Ramos (cell line): ENCODE measurements around the gene PCBP3.
"Not testable (repeated sequence)": the region's sequence is repeated elsewhere in the genome, so short reads cannot be mapped to it uniquely, and the experiment has no call there.

Experiments used
- in situ Hi-C: fragments of 300-500 bp; cut with MboI; formaldehyde crosslinking; loops from one replicate; pipeline ENCODE4 v1.14.3; 2022; ENCODE audit warnings: low sequenced_read_pairs; ENCODE audit not compliant: unreplicated experiment

PCBP3 gene

DNA sequence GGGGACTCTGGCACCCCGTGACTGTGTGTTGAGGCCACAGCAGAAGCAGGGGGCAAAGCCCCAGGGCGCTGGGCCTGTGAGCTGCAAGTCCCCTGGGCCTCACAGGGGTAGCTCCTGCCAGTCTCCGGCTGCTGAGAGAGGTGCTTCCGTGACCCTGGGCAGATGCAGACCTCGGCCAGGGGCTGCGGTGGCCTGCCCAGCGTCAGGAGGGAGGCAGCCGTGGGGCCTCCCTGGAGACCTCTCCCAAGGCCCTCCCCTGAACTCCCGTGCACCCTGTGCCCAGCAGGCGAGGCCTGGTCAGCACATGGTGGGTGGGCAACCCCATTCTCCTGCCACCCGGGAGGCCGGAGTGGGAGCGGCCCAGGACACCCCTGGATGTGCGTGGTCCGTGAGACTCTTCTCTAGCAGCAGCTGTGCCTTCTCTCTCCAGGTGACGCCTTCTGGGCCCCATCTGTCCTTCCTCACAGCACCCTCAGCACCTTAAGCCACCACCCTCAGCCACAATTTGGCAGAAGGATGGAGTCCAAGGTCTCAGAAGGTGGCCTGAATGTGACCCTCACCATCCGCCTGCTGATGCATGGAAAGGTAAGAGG, 252.3 kb downstream of the PCBP3 start:
- in situ Hi-C loops = no loop called here

DNA sequence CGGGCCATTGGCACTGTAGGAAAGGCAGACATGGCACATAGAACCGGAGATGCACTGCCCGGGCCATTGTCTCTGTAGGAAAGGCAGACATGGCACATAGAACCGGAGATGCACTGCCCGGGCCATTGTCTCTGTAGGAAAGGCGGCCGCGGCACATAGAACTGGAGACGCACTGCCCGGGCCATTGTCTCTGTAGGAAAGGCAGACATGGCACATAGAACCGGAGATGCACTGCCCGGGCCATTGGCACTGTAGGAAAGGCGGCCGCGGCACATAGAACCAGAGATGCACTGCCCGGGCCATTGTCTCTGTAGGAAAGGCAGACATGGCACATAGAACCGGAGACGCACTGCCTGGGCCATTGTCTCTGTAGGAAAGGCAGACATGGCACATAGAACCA, 252.9 kb downstream of the PCBP3 start:
- in situ Hi-C loops = not testable (repeated sequence)

DNA sequence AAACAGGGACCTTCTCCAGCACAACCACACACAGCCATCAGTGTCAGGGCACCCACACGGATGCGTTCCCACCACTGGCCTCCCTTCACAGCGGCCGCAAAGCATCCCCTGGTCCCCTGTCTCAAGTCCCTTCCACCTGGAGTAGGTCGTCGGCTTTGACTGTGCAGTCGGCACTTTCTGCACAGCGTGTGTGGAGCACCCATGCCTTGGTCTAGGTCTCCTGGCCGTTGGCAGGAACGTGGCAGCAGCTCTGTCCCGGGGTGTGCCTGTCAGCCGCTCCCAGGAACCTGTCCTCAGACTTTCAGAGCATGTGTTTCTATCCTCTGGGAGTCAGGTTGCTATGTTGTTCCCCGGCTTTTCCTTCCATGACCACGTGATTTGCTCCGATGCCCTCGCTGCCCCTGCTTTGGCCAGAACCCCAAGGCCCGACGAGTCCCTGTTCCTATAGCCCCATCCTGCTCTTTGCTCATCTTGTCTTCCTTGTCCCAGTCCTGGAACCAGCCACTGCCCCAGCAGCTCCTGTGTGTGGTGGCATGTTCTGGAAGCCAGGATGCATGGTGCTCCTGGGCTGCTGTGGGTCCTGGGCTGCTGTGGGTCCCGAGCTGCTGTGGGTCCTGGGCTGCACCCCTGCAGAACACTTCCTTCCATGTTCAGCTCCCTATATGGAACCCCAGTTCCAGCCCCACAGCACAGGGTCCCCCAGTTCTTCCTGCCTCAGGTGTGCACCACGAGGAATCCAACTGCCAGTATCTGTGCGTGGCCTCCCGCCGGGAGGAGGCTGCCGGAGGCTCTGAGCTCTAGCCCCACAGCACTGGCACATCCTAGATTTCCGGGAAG, 253.9 kb downstream of the PCBP3 start:
- in situ Hi-C loops = no loop called here

DNA sequence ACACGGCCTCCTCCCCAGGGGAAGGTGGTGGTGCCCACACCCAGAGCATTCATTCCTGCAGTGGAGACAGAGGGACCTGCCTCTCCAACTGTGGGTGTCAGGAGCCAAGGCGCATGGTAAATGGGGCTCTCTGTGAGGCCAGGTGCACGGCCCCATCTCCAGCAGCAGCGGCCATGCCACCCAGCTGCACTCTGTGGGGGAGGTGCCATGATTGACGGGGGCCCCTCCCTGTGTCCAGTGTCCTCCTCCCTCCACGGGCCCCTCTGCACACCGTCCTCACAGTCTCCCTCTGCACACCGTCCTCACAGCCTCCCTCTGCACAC, 254.5 kb downstream of the PCBP3 start:
- in situ Hi-C loops = no loop called here

DNA sequence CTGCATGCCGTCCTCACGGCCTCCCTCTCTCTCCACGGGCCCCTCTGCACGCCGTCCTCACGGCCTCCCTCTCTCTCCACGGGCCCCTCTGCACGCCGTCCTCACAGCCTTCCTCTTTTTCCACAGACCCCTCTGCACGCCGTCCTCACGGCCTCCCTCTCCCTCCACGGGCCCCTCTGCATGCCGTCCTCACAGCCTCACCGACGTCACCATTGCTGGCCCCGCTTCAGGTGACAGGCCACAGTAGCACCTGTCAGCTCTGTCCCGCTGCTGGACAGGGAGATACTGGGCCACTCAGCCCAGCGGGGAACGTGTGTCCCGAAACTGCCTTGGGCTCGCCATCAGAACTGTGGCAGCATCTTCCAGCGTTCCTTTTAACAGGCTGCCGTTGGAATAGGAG, 255.3 kb downstream of the PCBP3 start:
- in situ Hi-C loops = no loop called here

DNA sequence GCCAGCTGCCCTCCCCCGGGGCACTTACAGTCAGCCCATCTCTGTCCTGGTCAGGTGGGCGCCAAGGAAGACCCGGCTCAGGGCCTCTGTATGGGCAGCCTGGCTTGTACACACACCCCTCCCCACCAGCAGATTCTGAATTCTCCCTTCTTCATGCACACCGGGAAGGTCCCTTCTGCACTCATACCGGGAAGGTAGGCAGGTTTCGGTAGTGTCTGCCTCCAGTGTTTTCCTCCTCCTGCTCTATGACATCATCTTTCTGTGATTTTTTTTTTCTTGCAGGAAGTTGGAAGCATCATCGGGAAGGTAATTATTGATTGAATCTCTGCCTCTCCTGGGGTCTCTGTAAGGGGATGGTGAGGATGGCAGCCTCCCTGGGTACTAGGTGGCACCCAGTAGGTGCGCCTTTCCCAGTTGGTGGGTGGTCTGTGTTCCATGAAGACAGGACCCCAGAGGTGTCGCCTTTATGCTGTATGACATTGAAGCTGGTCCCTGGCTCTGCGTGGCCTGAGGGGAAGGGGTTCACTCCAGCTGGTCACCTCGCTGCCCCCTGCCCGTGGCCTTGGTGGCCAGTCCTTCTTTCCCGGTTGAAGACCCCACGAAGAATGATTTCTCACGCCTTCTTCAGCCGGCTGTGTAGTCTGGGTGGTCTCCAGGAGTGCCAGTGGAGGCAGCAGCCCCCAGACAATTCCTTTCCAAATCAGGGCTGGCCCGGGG, 255.9 kb downstream of the PCBP3 start:
- in situ Hi-C loops = no loop called here

DNA sequence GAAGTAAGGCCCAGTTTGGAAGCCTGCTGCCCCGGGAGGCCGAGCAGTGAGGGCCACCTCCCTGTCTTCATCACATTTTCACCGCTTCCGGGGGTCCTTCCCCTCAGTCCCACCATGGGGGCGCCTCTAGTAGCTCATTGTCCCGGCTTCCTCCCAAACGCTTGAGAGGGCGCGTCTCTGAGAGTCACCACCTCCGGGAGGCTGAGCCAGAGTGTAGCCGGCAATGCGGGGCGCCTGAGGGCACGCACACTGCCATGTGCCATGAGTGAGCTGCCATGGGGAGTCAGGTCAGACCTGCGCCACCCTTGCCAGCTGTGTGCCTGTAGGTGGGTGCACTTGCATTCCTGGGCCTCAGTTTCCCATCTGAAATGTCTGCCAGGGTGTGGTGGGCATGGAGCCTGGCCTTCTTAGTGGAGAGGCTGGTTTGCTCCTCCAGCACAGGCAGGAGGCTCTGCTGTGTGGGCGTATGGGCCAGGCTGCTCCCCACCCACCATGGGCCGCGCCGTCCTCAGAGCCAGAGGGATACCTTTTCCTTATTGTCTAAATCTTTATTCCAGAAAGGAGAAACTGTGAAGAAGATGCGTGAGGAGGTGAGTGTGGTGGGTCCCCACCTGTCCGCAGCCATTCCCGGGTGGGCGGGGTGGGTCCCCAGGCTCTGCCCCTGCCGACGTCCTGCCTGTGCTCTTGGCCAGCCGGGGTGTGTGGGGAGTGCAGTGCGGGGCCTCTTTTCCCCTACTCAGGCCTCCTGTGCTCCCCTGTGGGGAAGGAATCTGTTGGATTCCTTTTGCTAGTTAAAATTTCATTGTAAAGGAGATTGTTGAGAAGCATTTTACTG, 256.7 kb downstream of the PCBP3 start:
- in situ Hi-C loops = no loop called here

DNA sequence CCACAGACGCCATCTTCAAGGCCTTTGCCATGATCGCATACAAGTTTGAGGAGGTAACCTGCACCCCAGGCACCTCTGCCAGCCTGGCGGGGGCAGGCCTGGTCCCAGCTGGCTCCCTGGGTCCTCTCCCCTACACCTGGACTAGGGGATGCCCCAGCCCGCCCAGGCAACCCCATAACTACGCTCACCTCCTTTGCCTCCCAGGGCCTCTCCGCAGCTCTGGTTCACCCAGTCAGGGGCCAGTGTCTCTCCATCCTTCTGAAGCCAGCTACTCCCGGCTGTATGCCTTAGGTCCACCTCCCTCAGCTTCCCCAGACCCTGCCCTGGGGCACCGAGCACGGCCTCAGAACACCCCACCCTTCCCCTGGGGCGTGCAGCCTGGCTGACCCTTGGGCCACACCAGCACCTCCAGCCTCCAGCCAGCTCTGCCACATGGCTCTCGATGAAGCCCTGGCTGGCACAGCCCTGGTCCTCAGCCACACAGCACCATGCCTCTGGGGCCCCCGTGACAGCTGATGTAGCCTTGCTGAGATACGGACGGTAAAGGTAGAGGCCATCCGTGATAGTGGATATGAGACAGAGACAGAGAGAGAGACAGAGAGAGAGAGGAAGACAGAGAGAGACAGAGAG, 257.7 kb downstream of the PCBP3 start:
- in situ Hi-C loops = no loop called here

DNA sequence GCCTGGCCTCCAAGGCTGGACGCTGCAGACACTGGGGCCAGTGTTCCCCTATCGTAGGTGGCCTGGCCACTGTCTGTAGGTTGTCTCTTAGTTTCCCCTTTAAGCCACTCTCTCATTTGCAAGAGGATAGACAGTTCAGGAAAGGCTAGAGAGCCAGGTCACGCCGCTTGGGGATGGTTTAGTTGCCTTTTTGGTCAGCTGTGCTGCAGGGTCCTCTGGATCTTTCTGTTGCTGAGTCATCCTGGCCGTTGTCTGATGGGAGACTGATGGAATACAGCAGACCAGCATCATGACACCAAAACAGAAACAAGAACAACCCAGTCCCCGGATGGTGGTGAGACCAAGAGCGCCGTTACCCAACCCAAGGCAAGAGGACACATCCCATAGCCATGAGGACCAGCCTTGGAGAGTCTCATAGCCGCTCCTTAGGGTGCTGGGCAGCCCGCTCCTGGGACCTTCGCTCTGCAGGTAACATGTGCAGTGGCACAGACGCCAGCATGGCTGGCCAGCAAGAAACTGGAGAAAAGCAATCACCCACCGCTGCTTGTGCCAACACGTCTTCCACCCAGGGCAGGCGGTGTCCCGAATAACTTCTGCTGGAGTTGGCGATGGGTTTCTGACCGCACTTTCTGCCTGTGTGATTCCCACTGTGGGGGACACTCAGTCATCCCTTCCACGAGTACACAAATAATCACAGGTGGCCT, 258.9 kb downstream of the PCBP3 start:
- in situ Hi-C loops = no loop called here

DNA sequence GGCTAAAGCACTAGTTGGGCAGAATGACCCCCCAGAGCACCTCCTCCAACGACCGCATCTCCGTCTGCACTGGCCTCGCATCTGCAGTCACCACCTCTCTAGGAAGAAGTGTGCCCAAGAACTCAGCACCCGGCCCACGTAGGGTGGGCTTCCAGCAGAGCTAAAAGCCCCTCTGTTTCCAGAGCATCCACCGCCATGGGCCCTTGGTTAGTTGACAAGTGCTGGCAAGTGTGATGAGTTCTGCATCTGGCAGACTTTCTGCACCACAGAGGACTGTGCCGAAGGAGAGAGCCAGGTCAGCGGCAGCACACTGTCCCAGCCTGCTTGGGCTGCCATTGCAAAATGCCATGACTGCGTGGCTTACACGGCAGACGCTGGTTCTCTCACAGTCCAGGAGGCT, 261.7 kb downstream of the PCBP3 start:
- in situ Hi-C loops = no loop called here

DNA sequence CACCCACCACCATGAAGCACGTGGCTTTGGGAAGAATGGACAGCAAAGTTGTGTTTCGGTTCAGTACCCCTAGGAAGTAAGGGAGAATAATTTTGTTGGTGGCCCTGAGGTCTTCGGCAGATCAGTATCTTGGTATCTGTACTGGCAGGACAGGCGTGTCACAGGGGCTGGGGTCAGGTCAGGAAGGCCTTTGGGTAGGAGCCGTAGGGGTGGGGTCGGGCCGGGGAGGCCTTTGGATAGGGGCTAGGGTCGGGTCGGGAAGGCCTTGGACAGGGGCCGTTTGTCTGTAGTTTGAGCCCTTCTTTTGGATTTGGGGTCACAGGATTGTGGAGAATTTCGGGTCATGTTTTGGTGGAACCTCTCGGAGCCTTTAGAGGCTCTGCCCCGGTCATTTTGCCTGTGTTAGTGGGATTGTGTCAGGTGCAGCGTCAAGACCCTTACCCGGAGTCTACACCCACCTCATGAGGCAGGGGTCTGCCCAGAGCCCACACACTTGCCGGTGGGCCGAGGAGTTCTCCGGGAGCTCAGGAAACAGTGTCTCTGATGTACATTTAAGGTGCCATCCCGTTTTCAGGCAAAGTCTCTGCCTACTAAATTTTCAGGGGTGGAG, 262.8 kb downstream of the PCBP3 start:
- in situ Hi-C loops = no loop called here

DNA sequence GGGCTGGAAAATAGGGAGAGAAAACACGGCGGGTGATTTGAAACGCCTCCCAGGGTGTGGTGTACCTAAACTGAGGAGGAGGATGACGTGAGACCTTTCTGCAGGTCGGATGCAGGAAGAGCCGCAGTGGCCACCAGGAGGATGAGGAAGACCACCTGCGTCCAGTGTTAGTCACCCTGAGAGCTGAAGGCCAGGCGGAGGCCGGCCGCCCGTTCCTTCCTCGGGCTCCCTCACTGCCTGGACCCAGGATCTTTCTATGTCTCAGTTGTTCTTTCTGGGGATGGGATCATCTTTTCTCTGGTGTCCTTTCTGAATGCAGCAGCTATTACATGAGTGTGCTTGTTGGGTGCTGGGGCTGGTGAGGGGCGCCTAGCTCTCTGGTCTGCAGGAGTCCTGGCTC, 263.3 kb downstream of the PCBP3 start:
- in situ Hi-C loops = no loop called here

DNA sequence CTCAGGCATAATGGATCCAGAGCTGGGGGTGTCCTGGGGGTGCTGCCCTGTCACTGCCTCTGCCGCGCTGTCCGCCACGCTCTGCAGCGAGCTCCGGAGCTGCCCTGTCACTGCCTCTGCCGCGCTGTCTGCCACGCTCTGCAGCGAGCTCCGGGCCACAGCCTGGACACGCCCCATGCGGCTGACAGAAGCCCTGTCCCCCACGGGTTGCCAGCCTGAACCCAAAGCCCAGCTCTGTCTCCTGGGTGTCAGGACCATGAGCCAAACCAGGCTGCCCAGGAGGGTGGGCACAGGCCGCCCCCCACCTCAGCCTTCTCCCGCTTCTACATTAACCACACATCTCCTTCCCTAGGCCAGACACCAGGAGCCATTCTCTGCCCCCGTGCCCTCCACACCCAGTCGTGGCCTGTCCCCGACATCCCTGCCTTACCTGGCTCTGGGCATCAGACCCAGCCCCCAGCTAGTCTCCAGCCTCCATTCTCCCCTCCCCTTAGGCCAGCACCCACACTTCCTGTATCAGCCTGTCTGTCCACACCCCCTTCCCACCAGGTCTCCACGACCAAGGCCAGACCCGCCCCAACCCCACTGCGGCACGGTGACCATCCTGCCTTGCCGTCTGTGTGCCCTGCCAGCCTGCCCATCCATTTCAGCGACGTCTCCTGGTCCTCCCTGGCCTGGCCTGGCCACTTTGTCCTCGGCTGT, 265.2 kb downstream of the PCBP3 start:
- in situ Hi-C loops = no loop called here

DNA sequence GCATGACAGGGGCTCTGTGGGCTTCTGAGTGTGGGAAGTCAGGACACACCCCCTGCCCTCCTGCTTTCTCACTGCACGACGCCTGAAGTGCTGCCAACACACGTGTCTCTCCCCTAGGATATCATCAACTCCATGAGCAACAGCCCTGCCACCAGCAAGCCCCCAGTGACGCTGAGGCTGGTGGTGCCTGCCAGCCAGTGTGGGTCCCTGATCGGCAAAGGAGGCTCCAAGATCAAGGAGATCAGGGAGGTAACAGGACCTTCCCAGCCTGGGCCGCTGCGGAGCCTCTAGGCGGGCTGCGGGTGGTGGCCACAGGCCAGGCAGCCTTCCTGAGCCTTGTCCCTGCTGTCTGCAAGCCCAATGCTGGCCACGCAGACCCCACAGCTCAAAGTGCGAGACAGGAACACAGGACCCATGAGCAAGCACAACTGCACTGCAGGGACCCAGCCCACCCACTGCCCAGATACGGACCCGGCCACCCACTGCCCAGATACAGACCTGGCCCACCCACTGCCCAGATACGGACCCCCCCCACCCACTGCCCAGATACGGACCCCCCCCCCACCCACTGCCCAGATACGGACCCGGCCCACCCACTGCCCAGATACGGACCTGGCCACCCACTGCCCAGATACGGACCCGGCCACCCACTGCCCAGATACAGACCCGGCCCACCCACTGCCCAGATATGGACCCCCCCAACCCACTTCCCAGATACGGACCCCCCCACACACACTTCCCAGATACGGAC, 265.9 kb downstream of the PCBP3 start:
- in situ Hi-C loops = no loop called here

DNA sequence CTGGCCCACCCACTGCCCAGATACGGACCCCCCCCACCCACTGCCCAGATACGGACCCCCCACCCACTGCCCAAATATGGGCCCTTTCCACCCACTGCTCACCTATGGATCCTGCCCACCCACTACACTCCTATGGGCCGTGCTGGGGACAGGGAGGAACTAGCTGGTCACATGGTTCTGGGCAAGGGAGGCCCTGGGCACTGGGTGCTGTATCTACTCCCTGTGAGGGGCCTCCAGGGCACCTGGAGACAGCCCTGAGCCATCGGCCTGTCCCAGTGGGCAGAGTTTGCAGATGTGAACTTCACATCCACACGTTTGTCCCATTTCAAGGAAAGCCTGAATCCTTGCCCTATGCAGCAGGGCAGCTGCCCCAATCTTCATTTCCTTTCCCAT, 266.6 kb downstream of the PCBP3 start:
- in situ Hi-C loops = no loop called here

DNA sequence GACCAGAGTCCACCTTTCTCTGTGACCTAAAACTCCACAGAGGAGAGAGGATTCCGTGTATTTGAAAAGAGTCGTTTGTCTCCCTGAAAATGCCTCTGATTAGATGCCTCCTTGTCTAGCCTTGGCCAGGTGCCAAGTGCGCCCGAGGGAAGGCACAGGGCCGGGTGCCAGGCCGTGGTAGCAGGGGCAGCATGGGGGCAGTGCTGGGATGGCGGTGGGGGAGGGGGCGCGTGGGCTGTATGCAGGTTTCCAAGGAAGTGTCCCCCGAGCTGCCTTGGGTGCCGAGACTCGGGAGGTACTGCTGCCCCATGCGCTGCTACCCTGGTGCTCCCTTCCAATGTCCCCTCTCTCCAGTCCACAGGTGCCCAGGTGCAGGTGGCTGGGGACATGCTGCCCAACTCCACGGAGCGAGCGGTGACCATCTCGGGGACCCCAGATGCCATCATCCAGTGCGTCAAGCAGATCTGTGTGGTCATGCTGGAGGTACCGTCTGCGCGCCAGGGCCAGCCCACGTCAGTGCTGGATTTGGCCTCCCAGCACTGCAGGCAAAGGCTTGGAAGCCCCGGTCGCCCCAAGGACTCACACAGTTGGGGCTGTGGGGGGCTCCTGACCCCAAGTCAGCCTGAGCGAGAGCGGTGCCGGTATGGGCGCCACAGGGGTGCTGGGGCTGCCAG, 267.2 kb downstream of the PCBP3 start:
- in situ Hi-C loops = no loop called here

DNA sequence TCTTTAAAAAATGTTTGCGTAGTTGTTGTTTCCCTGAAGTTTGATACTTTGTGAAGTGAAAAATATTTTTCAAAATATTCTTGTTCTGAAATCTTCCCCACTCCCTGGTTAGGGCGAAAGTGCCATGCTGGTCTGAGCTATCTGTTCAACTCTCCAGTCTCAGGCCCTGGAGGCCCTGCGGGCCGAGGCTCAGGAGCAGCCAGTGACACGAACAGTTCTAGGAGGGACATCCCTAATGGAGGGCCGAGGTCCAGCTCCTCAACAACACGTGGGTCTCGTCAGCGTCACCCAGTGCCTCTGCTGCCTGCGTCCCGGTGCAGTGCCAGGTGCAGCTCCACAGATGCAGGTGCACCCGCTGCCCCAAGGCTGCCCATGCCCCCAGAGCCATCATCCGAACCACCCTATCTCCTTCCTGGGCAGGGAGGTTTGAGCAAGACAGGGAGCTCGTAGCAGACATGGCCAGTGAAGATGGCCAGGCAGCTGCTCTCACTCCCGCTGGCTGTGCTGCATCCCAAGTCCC, 268.3 kb downstream of the PCBP3 start:
- in situ Hi-C loops = no loop called here
